Endothelial cell of umbilical vein (primary cell): ENCODE data around the gene DGKI. TPM values are rescaled to one million over a fixed set of nuclear protein-coding genes. Genes with fewer than 3 reads are reported as not detected.

Source experiments
- BruUV-seq: library from RNA; stranded (reverse); fragments of 400-500 nt; replicated peaks from 2 replicates; lab custom pipeline; 2021; lab: Mats Ljungman, UMichigan
- CTCF ChIA-PET: fragments of 300-600, 350-600 bp; sonication (Branson Sonifier 250); formaldehyde crosslinking; loops from one replicate; lab custom pipeline; 2021; ENCODE audit warnings: antibody characterized with exemption, inconsistent platforms; lab: Charles Lee
- POLR2A ChIA-PET: fragments of 300-600, 350-600 bp; sonication (Branson Sonifier 250); formaldehyde crosslinking; loops from one replicate; lab custom pipeline; 2021; ENCODE audit warnings: antibody characterized with exemption, inconsistent platforms; lab: Charles Lee
- DNase-seq: peaks from one replicate; pipeline ENCODE4 v3.0.0-alpha.2; 2011; ENCODE audit warnings: low read depth, low spot score
- FAIRE-seq: peaks from 2 replicates; lab custom pipeline; 2011; peaks lifted over from hg19 to GRCh38; lab: Jason Lieb, UNC
- H2AFZ ChIP-seq: 2 replicates; pipeline ENCODE4 v1.6.0; 2012; ENCODE audit warnings: low read depth, low read length, control low read depth, inconsistent platforms
- H3K27ac ChIP-seq: 2 replicates; pipeline ENCODE4 v1.5.1; 2011; ENCODE audit warnings: low read depth, mild to moderate bottlenecking, control low read depth, low read length, moderate library complexity; ENCODE audit not compliant: insufficient read depth
- H3K27me3 ChIP-seq, 2 experiments: 2 replicates each; pipeline versions ENCODE4 v1.6.0 to v1.6.1; 2011; ENCODE audit warnings: low read length in 2 of 2, mixed read lengths in 1 of 2; ENCODE audit not compliant: control insufficient read depth in 2 of 2, insufficient read depth in 2 of 2
- H3K36me3 ChIP-seq, 2 experiments: 2 replicates in 1 of 2; 3 replicates in 1 of 2; pipeline ENCODE4 v1.5.1; 2011; ENCODE audit warnings: low read length in 2 of 2, mild to moderate bottlenecking in 1 of 2, moderate library complexity in 1 of 2; ENCODE audit not compliant: control insufficient read depth in 2 of 2, insufficient read depth in 2 of 2; ENCODE audit errors: extremely low read depth in 1 of 2
- H3K4me1 ChIP-seq: 3 replicates; pipeline ENCODE4 v1.5.1; 2011; ENCODE audit warnings: mild to moderate bottlenecking, low read length; ENCODE audit not compliant: control insufficient read depth, insufficient read depth; ENCODE audit errors: extremely low read depth
- H3K4me2 ChIP-seq: 2 replicates; pipeline ENCODE4 v1.6.1; 2011; ENCODE audit warnings: low read length, control low read depth, mixed read lengths; ENCODE audit not compliant: insufficient read depth
- H3K4me3 ChIP-seq, 3 experiments: fragments of 200-600 bp in 1 of 3; sonication (generic), shearing (Covaris generic) in 1 of 3; replicated peaks in 1 of 3; 2 replicates each; pipeline ENCODE4 v1.5.1; 2011 to 2016; ENCODE audit warnings: control low read depth in 3 of 3, low read length in 3 of 3, mild to moderate bottlenecking in 2 of 3, inconsistent platforms in 1 of 3, low read depth in 1 of 3, moderate library complexity in 1 of 3; ENCODE audit not compliant: insufficient read depth in 1 of 3
- H3K79me2 ChIP-seq: 2 replicates; pipeline ENCODE4 v1.6.0; 2012; ENCODE audit warnings: low read length, inconsistent platforms; ENCODE audit not compliant: control insufficient read depth, insufficient read depth
- H3K9ac ChIP-seq: replicated peaks from 2 replicates; pipeline ENCODE3; 2011; ENCODE audit warnings: low read length, control low read depth; ENCODE audit not compliant: insufficient read depth; ENCODE audit errors: extremely low read depth
- H3K9me1 ChIP-seq: replicated peaks from 3 replicates; pipeline ENCODE4 v1.6.0; 2011; ENCODE audit warnings: mild to moderate bottlenecking, low read length; ENCODE audit not compliant: control insufficient read depth, insufficient read depth; ENCODE audit errors: extremely low read depth
- H3K9me3 ChIP-seq: replicated peaks from 2 replicates; pipeline ENCODE4 v1.5.1; 2012; ENCODE audit warnings: low read length, inconsistent platforms; ENCODE audit not compliant: control insufficient read depth, insufficient read depth
- H4K20me1 ChIP-seq: replicated peaks from 2 replicates; pipeline ENCODE3; 2011; ENCODE audit warnings: mild to moderate bottlenecking, low read length; ENCODE audit not compliant: control insufficient read depth, insufficient read depth; ENCODE audit errors: extremely low read depth
- CTCF ChIP-seq, 2 donors: IDR thresholded peaks; 1 replicate in 1 of 2; 2 replicates in 1 of 2; pipeline ENCODE4 v1.5.1; 2011; ENCODE audit warnings: low read length in 2 of 2, mild to moderate bottlenecking in 2 of 2, moderate library complexity in 2 of 2, control low read depth in 1 of 2, inconsistent platforms in 1 of 2, low read depth in 1 of 2; ENCODE audit not compliant: insufficient read depth in 1 of 2; ENCODE audit errors: extremely low read depth in 1 of 2
- EZH2 ChIP-seq: IDR thresholded peaks from 2 replicates; pipeline ENCODE4 v1.6.1; 2012; ENCODE audit warnings: borderline replicate concordance, low read depth, mild to moderate bottlenecking, moderate library complexity, low read length, inconsistent platforms; ENCODE audit not compliant: severe bottlenecking
- FOS ChIP-seq: IDR thresholded peaks from 2 replicates; pipeline ENCODE4 v1.6.1; 2011; ENCODE audit warnings: mild to moderate bottlenecking, low read length, moderate library complexity, borderline replicate concordance; ENCODE audit not compliant: insufficient read depth
- GATA2 ChIP-seq: IDR thresholded peaks from 2 replicates; pipeline ENCODE4 v1.7.0; 2011; ENCODE audit warnings: low read depth, mild to moderate bottlenecking, moderate library complexity, mixed read lengths, low read length; ENCODE audit not compliant: insufficient read length, insufficient read depth
- JUN ChIP-seq: IDR thresholded peaks from 2 replicates; pipeline ENCODE4 v1.6.1; 2011; ENCODE audit warnings: borderline replicate concordance, low read depth; ENCODE audit not compliant: insufficient read length, insufficient read depth
- MAX ChIP-seq: IDR thresholded peaks from 2 replicates; pipeline ENCODE4 v1.6.1; 2011; ENCODE audit not compliant: insufficient read depth, insufficient read length
- MYC ChIP-seq: IDR thresholded peaks from one replicate; pipeline ENCODE4 v1.6.1; 2011; ENCODE audit warnings: mild to moderate bottlenecking, low read depth, low read length
- POLR2A ChIP-seq: IDR thresholded peaks from 2 replicates; pipeline ENCODE4 v1.6.1; 2012; ENCODE audit warnings: low read depth, mild to moderate bottlenecking, control low read depth, low read length
- POLR2AphosphoS5 ChIP-seq: IDR thresholded peaks from 2 replicates; pipeline ENCODE4 v1.6.1; 2012; ENCODE audit warnings: low read depth, mild to moderate bottlenecking, control low read depth, low read length, moderate library complexity; ENCODE audit not compliant: insufficient read depth
- dilution Hi-C: fragments of 300-500 bp; cut with MboI; formaldehyde crosslinking; loops from one replicate; pipeline ENCODE4 v1.15.0; 2019; ENCODE audit warnings: low sequenced_read_pairs; ENCODE audit not compliant: extremely low pct_ligation_motif_present
- intact Hi-C: fragments of 100-400 bp; cut with micrococcal nuclease; formaldehyde crosslinking; loops from one replicate; pipeline ENCODE4 v1.10.0; 2022
- polyA plus RNA-seq, 4 experiments: library from polyadenylated mRNA; depleted of rRNA in 3 of 4; stranded (reverse) in 3 of 4; unstranded in 1 of 4; fragments of >200 nt; gene quantifications; 2 replicates each; pipeline versions ENCODE4 v1.2.1 to v1.2.3, GENCODE V29; 2011 to 2012; ENCODE audit warnings: missing spikeins in 1 of 4
- total RNA-seq: library from RNA; stranded (reverse); gene quantifications from 2 replicates; pipeline ENCODE4 v1.2.3, GENCODE V29; 2021

Gene DGKI
- total and polyA plus RNA-seq, 2 donors (not counting 3 experiments of a cell fraction or from before 2014, with no cell fraction given): 0.11 to 0.51 TPM

- ChIA-PET CTCF (interaction anchor here (1.1 kb wide), 1 partner anchor 19 kb away, joined by 3 read pairs; no protein-coding TSS in a partner anchor), POLR2A (no interaction called here)
- no peak overlapping the region for H2AFZ ChIP-seq
- H3K4me2 ChIP-seq: no peak overlapping the region
- no peak overlapping the region for H3K9ac ChIP-seq
- H4K20me1 ChIP-seq: no peaks in the 10 kb centered on the region
- no peak for DNase-seq
- no peaks in the 10 kb centered on the region for H3K79me2 ChIP-seq
- no peak overlapping the region for H3K27ac ChIP-seq
- H3K4me3 ChIP-seq: no peak overlapping the region
- dilution Hi-C loops (no loop called here), intact Hi-C loops (no loop called here)
- FAIRE-seq: no peak
- no peaks in the 10 kb centered on the region for H3K9me3 ChIP-seq
- BruUV-seq: no TSS peak
- H3K27me3 ChIP-seq: no peaks in the 10 kb centered on the region
- TF ChIP-seq MYC: no peak
- no peak for TF ChIP-seq MAX
- TF ChIP-seq JUN: no peak
- no peak for TF ChIP-seq EZH2
- no peak for TF ChIP-seq CTCF (IDR thresholded peaks at IDR 0.05; ENCODE audit: extremely low read depth in 1 of 2, insufficient read depth in 1 of 2, low read depth in 1 of 2, low read length in 2 of 2)
- TF ChIP-seq GATA2: no peak
- TF ChIP-seq FOS: no peak
- TF ChIP-seq POLR2A: no peak
- no peak for TF ChIP-seq POLR2AphosphoS5
- H3K4me1 ChIP-seq: no peaks in the 10 kb centered on the region
- H3K9me1 ChIP-seq: no peaks in the 10 kb centered on the region
- H3K36me3 ChIP-seq: peaks cover 9% of the 10 kb centered on the region in 2 experiments
Measured at GRCh38 chr7:137862964-137863363, 16.2 kb upstream of the DGKI start.
